Activated CD8-positive, alpha-beta memory T cell treated with anti-CD3 and anti-CD28 coated beads, Interleukin-2, amount 50 U/mL, for 1 hour (primary cell): ENCODE results near the gene SMIM10.
"Not testable (repeated sequence)": the region's sequence is repeated elsewhere in the genome, so short reads cannot be mapped to it uniquely, and the experiment has no call there.

Experiments
- DNase-seq: peaks from one replicate; pipeline ENCODE4 v3.0.0-alpha.2; 2020; ENCODE audit errors: extremely low read depth

SMIM10 gene

GRCh38 chrX:135010921-135011320 is 20.1 kb downstream of the SMIM10 start:
- DNase-seq = no peak

GRCh38 chrX:135015523-135016245 is 24.9 kb downstream of the SMIM10 start:
- DNase-seq = no peak

- not testable (repeated sequence) for DNase-seq
Measured at GRCh38 chrX:135019890-135020289, 29.1 kb downstream of the SMIM10 start.

- not testable (repeated sequence) for DNase-seq
Measured at GRCh38 chrX:135023791-135024190, 33.0 kb downstream of the SMIM10 start.

- no peak for DNase-seq
Measured at GRCh38 chrX:135024526-135024925, 33.7 kb downstream of the SMIM10 start.

GRCh38 chrX:135030207-135030963 is 39.6 kb downstream of the SMIM10 start:
- DNase-seq = not testable (repeated sequence)

GRCh38 chrX:135041149-135042123 is 50.6 kb downstream of the SMIM10 start:
- not testable (repeated sequence) for DNase-seq
